Measurements from ENCODE around the gene FASTK. TPM values are rescaled to one million over a fixed set of nuclear protein-coding genes. Genes with fewer than 3 reads are reported as not detected.

Gene FASTK
- polyA plus RNA-seq, 3 donors from 2014 or later = 49.0 to 57.6 (median 51.2) TPM

DNA sequence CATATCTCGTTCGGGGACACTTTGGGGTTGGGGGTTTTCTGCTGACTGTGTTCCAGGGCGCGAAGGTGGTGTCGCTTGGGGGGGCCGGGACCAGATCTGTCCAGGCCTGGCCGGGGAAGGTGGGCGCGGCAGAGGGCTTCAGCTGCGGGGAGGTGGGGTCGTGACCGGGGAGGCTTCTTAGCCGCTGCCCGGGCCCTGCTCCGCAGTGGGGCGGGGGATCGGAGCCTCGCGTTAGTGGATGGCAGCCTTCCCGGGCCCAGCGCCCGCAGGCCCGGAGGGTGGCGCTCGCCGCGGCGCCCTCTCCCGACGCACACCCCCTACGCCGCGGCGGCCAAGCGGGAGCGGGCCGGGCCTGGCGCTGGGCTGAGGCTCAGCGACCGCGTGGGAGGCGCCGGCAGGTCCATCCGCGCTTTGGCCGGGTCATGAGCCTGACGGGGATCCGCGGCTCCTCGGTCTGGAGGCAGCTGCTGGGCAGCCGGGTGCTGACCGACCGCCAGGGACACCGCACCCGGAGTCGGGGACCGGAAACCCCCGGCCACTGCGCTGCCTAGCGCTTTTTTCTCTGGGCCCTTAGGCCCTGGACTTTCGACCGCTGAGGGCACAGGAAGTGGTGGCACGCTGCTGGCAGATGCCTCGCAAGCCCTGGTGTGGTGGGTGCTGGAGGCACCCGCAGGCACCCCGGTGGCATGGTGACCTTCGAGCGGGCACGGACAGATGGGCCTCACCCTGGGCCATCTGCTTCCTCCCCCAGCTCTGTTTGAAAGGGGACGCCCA is 6.8 kb upstream of the FASTK start:
- peak overlapping the region; percentile 88 to 95 (median 89) for H3K4me3 Mint-ChIP-seq
- H3K4me1 Mint-ChIP-seq = peaks cover 47 to 48% of the 10 kb centered on the region in 2 donors
- peak overlapping the region; percentile 83 to 92 (median 88) for H3K27ac Mint-ChIP-seq
- no peaks in the 10 kb centered on the region for H3K9me3 Mint-ChIP-seq
- DNase-seq = peak; percentile 69 to 72 (median 71)
- H3K27me3 Mint-ChIP-seq (ENCODE audit: low read depth in 3 of 3) = peaks cover 4 to 16% (median 8%) of the 10 kb centered on the region in 3 donors
- no peaks in the 10 kb centered on the region for H3K36me3 Mint-ChIP-seq

DNA sequence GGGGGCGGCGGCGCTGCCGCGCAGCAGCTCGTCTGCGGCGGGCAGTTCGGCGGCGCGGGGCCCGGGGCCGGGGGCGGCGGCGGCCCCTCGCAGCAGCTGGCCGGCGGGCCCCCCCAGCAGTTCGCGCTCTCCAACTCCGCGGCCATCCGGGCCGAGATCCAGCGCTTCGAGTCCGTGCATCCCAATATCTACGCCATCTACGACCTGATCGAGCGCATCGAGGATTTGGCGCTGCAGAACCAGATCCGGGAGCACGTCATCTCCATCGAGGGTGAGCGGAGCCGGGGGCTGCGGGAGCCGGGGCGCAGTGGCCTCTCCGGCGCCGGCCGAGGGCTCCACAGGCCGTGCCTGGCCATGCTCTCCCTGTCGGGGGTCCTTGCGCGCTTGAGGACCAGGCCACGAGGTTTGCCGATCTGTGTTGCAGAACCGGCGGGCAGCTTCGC is 6.2 kb upstream of the FASTK start:
- Mint-ChIP-seq H3K27ac (peak overlapping the region; percentile 60 to 92 (median 88)), H3K36me3 (no peaks in the 10 kb centered on the region), H3K9me3 (no peaks in the 10 kb centered on the region), H3K4me3 (peak overlapping the region; percentile 88 to 95 (median 89)), H3K4me1 (peaks cover 48 to 50% of the 10 kb centered on the region in 2 donors), H3K27me3 (ENCODE audit: low read depth in 3 of 3) (peaks cover 4 to 16% (median 8%) of the 10 kb centered on the region in 3 donors)
- DNase-seq = peak; percentile 34 to 41 (median 35)

DNA sequence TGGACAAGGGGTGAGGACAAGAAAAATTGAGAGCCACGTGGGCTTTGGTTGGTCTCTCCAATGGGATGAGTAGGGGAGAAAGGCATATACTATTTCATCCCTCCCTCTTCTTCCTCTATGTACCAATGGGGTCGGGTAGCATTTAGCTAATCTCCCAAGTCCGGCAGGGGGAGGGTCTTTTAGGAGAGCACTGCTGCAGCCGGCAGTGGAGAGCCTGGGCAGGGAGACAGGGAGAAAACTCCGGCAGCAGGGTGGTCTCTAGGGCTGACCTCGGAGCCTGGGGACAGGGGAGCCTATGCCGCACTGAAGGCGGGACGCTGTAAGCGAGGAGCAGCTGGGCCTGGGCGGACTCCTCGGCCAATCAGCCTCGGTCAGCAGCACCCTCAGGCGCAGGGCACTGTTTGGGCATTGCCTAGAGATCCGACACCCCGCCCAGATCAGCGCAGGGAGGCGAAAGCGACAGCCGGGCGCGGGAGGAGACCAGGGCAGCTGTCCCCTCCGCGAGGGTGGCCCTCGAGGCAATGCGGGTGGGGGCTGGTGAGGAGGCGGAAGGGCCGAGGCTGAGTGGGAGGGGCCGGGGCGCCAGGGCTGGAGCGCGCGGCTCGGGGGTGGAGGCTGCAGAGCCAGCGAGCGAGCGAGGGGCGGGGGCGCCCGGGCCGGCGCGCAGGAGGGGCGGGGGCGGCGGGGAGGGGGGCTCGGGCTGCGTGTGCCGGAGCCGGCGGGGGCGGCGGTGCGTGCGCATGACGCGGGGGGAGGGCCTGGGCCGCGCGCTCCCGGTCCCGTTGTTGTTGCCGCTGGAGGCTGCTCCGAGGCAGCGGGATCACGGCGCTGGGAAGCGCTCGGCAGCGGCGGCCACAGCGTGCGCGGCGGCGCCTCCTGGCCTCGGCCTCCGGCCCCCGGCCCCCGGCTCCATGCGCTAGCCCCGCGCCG is 5.3 kb upstream of the FASTK start, which contains the start of gene AGAP3:
AGAP3 (plus strand) TSS at position 785 of the 930 bp plus-strand sequence. CDS start 267 bp downstream, outside the sequence.
- DNase-seq = peak; percentile 64 to 67 (median 65)
- H3K4me1 Mint-ChIP-seq = peaks cover 48% of the 10 kb centered on the region in 2 donors
- peak within 1 kb of the TSS; percentile 69 to 96 (median 94) for H3K27ac Mint-ChIP-seq
- peaks cover 3 to 16% (median 8%) of the 10 kb centered on the region in 3 donors for H3K27me3 Mint-ChIP-seq (ENCODE audit: low read depth in 3 of 3)
- H3K36me3 Mint-ChIP-seq = no peaks in the 10 kb centered on the region
- no peaks in the 10 kb centered on the region for H3K9me3 Mint-ChIP-seq
- H3K4me3 Mint-ChIP-seq = peak within 1 kb of the TSS; percentile 88 to 95 (median 89)

DNA sequence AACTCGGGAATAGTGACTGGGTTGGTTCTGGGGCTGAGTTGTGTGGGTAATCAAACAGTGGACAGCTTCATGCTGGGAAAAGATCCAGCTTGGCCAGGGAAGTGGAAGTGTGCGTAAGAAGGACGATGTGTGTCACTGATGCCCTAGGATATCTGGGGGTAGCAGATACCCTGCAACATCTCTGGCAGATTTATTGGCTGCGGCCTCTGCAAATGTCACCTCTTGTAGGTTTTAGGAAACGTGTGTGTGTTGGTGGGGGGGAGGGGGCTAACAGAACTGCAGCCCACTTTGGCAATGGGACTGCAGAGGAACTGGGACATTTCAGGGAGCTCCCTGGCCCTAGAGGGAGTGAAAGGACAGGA is 4.7 kb upstream of the FASTK start:
- H3K4me1 Mint-ChIP-seq = peaks cover 48% of the 10 kb centered on the region in 2 donors
- H3K27ac Mint-ChIP-seq = peak overlapping the region; percentile 49 to 96 (median 93)
- no peaks in the 10 kb centered on the region for H3K9me3 Mint-ChIP-seq
- peaks cover 2 to 13% (median 8%) of the 10 kb centered on the region in 3 donors for H3K27me3 Mint-ChIP-seq (ENCODE audit: low read depth in 3 of 3)
- H3K4me3 Mint-ChIP-seq = peak overlapping the region; percentile 76 to 89 (median 81)
- H3K36me3 Mint-ChIP-seq = no peaks in the 10 kb centered on the region
- no peak for DNase-seq

DNA sequence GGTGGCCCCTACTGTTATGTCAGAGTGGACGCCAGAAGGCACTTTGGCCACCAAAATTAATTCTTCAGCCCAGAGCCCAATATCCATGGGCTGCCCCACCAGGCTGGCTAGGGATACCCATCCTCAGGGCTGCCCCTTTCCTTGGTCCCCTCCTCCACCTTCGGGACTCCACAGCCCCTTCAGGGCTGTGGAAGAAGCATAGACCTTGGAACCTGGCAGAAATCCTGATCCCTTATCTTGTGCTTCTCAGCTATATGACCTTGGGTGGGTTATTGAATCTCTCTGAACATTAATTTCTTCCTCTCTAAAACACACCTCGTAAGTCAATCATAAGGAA is 3.2 kb upstream of the FASTK start:
- DNase-seq = no peak
- Mint-ChIP-seq H3K36me3 (no peaks in the 10 kb centered on the region), H3K27ac (peak overlapping the region in 5 of 6 donors; percentile 88 to 96 (median 92)), H3K4me1 (peaks cover 49 to 51% of the 10 kb centered on the region in 2 donors), H3K9me3 (no peaks in the 10 kb centered on the region), H3K4me3 (peak overlapping the region; percentile 74 to 81 (median 81)), H3K27me3 (ENCODE audit: low read depth in 3 of 3) (peaks cover 0 to 15% (median 8%) of the 10 kb centered on the region in 3 donors)

DNA sequence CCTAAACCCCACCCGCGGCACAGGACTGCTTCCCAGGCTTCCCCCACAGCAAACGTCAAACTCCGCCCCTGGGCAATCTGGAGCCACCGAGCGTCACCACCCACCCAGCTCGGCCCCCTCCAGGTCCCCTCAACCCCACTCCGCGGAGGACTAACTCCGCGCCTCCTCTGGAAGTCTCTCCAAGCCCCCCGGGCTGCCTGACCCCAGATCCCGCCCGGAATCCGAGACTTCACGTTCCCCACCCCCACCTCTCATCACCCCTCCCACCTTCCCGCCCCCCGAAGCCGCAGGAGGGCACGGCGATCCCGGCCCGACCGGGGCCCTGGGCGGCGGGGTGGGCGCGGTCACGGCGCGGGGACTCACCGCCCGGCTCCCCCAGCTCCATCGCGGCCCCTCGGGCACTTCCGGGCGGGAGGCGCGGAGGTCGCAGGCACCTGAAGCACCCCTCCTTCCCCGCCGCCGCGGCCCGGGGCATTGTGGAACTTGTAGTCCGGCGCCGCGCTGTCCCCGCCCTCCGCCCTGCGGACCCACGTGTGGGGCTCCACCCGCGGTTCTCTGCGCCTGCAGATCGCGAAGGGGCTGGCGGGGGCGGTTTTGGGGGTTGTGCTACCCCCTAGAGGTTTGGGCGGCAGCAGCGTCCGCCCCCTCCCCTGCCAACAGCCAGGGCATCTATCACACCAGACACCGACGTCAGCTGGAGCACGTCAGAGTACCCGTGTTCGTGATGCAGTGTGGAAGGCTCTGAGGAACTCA is 2.6 kb upstream of the FASTK start, which contains the start of gene TMUB1:
TMUB1 (minus strand) TSS at position 423 of the 753 bp plus-strand sequence. CDS start 930 bp downstream, outside the sequence.
- Mint-ChIP-seq H3K36me3 (no peaks in the 10 kb centered on the region), H3K27ac (peak within 1 kb of the TSS; percentile 70 to 96 (median 96)), H3K27me3 (ENCODE audit: low read depth in 3 of 3) (peaks cover 0 to 16% (median 8%) of the 10 kb centered on the region in 3 donors), H3K4me1 (peaks cover 46 to 49% of the 10 kb centered on the region in 2 donors), H3K9me3 (no peaks in the 10 kb centered on the region), H3K4me3 (peak within 1 kb of the TSS; percentile 81 to 92 (median 86))
- DNase-seq = peak; percentile 89 to 90 (median 89)

DNA sequence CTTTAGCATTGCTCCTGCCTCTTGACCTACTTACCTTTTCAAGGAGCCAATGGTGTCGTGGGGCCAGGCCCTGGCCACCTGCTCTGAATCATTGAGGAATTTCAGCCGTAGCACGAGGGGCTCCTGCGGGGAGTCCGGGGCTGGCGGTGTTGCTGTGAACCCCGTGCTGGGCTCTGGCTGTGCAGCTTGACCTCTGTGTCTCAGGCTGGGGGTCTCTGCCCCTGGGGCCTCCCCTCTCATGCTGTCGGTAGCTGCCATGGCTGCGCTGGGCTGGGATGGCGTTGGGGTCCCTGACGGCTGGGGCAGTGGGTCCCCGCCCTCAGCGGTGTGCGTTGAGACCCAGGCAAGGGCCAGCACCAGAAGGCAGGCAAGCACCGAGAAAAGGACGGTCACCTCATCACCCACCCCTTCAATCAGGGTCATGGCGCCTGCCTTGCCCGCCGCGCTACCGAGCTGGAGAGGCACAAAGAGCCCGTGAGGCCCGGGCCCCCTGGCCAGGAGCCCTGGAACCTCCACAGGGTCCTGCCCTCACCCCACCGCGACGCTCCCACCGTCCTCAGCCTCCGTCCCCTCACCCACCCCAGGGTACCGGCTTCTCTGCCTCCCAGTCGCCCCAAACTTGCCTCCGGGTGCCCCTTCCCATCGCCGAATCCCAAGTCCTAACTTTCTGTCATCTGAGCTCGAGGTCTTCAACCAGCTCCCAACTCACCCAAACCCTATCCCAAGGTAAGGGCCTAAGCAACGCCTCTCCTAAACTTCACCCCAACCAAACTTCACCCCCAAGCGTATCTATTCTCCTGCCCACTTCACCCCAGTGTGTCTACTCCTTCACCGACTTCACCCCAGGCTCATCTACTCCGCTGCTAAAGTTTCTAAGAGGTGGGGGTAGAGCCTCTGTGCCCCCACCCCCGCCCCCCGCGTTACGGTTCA is 1.8 kb upstream of the FASTK start:
- Mint-ChIP-seq H3K4me3 (peak overlapping the region; percentile 81 to 92 (median 86)), H3K27ac (peak overlapping the region; percentile 70 to 96 (median 93)), H3K36me3 (no peaks in the 10 kb centered on the region), H3K27me3 (ENCODE audit: low read depth in 3 of 3) (peaks cover 0 to 19% (median 4%) of the 10 kb centered on the region in 3 donors), H3K4me1 (peaks cover 44 to 47% of the 10 kb centered on the region in 2 donors), H3K9me3 (no peaks in the 10 kb centered on the region)
- no peak for DNase-seq

DNA sequence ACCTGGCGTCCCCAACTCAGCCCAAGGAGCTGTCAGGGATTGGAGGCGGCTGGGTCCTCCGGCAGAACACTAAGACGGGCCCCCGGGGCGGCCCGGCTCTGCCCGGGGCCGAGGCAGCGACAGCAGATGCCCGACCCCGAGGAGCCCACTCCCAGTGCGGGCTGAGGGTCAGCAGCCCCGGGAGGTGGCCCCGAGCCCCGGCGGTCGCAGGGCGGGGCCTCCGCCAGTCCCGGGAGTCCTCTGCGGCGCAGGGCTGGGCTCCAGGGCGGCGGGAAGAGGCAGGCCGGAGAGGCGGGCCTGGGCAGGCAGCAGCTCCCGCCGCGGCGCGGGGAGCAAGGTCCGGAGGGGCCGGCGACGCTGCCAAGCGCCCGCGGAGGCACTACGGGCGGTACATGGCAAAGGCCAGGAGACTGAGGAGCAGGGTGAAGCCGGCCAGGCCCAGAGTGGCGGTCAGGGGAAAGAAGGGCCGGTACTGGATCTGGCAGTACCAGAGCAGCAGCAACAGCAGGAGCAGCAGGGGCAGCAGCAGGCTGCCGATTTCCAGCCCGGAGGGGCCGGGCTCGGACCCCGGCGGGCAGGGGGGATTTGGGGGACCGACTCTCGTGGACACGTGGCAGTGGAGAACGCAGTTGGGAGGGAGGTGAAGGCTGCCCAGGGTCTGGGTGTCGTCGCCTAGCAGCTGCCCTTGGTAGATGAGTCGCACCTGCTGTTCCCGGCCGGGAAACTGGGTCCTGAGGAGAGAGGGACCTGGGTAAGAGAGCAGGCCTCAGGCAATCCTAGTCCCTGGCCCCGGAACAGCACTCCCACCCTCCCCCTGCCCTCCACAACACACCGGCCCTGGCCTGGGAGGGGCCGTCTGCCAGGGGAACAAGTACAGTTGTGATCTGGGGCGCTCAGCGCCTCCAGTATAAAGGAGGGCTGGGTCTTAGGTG is 827 bp upstream of the FASTK start:
- Mint-ChIP-seq H3K36me3 (no peaks in the 10 kb centered on the region), H3K9me3 (no peaks in the 10 kb centered on the region), H3K27me3 (ENCODE audit: low read depth in 3 of 3) (peaks cover 0 to 17% (median 2%) of the 10 kb centered on the region in 3 donors), H3K27ac (peak overlapping the region in 5 of 6 donors; percentile 55 to 84 (median 81)), H3K4me3 (peak overlapping the region; percentile 53 to 88 (median 83)), H3K4me1 (peaks cover 42 to 47% of the 10 kb centered on the region in 2 donors)
- DNase-seq = no peak

DNA sequence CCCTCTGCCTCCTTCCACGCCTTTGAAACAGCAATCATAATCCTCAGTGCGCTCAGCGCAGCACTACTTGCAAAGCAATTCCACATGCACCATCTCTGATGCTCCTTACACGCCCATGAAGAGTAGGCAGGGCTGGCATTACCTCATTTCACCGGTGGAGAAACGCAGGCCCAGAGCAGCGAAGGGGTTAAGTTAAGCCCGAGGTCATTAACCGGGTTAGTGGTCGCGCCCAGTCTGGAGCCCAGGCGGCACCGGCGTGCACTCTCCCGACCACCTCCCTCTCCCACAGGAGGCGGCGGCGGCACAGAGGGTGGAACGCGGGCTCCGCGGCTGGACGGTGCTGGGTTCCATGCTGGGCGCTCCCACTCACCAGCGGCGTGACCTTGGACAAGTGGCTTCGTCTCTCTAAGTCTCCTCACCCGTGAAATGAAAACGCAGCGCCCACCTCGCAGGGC is 515 bp downstream of the FASTK start:
- peaks cover 0 to 4% (median 0%) of the 10 kb centered on the region in 3 donors for H3K36me3 Mint-ChIP-seq
- H3K4me3 Mint-ChIP-seq = peak overlapping the region; percentile 82 to 88 (median 85)
- H3K27ac Mint-ChIP-seq = peak overlapping the region; percentile 53 to 84 (median 78)
- peaks cover 0 to 14% (median 2%) of the 10 kb centered on the region in 3 donors for H3K27me3 Mint-ChIP-seq (ENCODE audit: low read depth in 3 of 3)
- no peaks in the 10 kb centered on the region for H3K9me3 Mint-ChIP-seq
- peaks cover 33 to 39% of the 10 kb centered on the region in 2 donors for H3K4me1 Mint-ChIP-seq
- no peak for DNase-seq

DNA sequence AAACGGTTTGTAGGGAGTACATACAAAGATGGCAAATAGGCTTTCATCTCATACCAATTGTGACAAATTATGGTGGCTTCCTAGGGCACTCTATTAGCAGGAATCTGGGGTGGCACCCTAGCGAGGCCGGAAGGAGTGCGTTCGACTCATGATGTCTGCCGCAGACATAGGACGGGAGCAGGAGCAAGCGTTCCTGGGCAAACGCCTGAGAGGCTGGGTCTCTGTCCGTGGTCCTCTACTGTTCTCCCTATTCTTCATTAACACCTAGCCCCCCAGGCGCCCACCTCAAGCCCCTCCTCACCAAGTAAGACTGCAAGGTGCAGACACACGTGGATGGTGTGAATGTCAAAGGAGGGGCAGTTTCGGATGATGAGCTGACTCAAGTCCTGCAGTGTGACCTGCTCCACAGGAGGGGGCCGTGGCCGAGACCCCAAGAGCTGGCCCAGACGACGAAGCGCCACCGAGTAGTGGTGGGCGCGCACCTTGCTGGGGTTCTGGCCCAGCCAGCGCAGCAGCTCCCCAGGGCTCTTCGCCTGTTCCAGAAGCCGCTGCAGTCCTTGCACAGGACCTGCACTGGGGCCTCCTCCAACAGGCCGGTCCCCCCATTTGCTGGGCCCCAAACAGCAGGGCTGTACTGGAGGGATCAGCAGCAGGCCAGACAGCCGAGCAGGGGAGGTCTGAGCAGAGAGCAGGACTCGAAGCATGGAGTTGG is 1.3 kb downstream of the FASTK start:
- Mint-ChIP-seq H3K27me3 (ENCODE audit: low read depth in 3 of 3) (peaks cover 0 to 11% (median 2%) of the 10 kb centered on the region in 3 donors), H3K4me3 (peak overlapping the region; percentile 82 to 88 (median 85)), H3K4me1 (peaks cover 29 to 35% of the 10 kb centered on the region in 2 donors), H3K9me3 (no peaks in the 10 kb centered on the region), H3K36me3 (peaks cover 0 to 4% (median 0%) of the 10 kb centered on the region in 3 donors), H3K27ac (peak overlapping the region; percentile 23 to 88 (median 80))
- DNase-seq = no peak

Data from immature natural killer cell (primary cell).